AG10803 (cell line): ENCODE data around the gene KIF26A.

Experiments
- DNase-seq: peaks from one replicate; pipeline ENCODE4 v3.0.0; 2010; ENCODE audit warnings: low read depth
- H3K4me3 ChIP-seq: 2 replicates; pipeline ENCODE4 v1.5.1; 2011; ENCODE audit warnings: mild to moderate bottlenecking, low read length, control low read depth
- CTCF ChIP-seq: conservative IDR thresholded peaks from 2 replicates; pipeline ENCODE4 v1.5.1; 2011; ENCODE audit warnings: mild to moderate bottlenecking, low read length, control low read depth, inconsistent platforms

KIF26A gene

GRCh38 chr14:104187121-104187889 lies 48.9 kb downstream of the KIF26A start:
- no peak for TF ChIP-seq CTCF
- DNase-seq = peak; percentile 6
- H3K4me3 ChIP-seq = no peak overlapping the region

- no peak overlapping the region for H3K4me3 ChIP-seq
- no peak for DNase-seq
- no peak for TF ChIP-seq CTCF
These were observed 49.7 kb downstream of the KIF26A start for GRCh38 chr14:104187931-104188726.

- no peak for TF ChIP-seq CTCF
- no peak overlapping the region for H3K4me3 ChIP-seq
- no peak for DNase-seq
These were observed 50.5 kb downstream of the KIF26A start for GRCh38 chr14:104188727-104189400.

- no peak for TF ChIP-seq CTCF
- H3K4me3 ChIP-seq = no peak overlapping the region
- no peak for DNase-seq
These were observed 51.4 kb downstream of the KIF26A start for GRCh38 chr14:104189629-104190335.

GRCh38 chr14:104190396-104191000 lies 52.1 kb downstream of the KIF26A start:
- TF ChIP-seq CTCF = no peak
- no peak overlapping the region for H3K4me3 ChIP-seq
- DNase-seq = no peak

GRCh38 chr14:104191409-104191997 lies 53.1 kb downstream of the KIF26A start:
- DNase-seq = no peak
- no peak overlapping the region for H3K4me3 ChIP-seq
- no peak for TF ChIP-seq CTCF
